SU-DHL-6 (cell line): ENCODE measurements around the gene CCDC9B.
A peak's percentile ranks its signal among the peaks of the same experiment; 100 is the strongest.

ENCODE experiments used
- H2AFZ ChIP-seq: fragments of 200-600 bp; sonication (generic); 2 replicates; pipeline ENCODE4 v1.6.1; 2014; ENCODE audit warnings: low read depth, mild to moderate bottlenecking, moderate library complexity, mixed read lengths, antibody characterized with exemption, low read length; ENCODE audit not compliant: severe bottlenecking
- H3F3A ChIP-seq: fragments of 200-600 bp; shearing (Covaris generic); 2 replicates; pipeline ENCODE4 v1.6.0; 2016; ENCODE audit warnings: antibody characterized with exemption, mild to moderate bottlenecking; ENCODE audit not compliant: insufficient read depth
- H3K27ac ChIP-seq: fragments of 200-600 bp; sonication (generic); 2 replicates; pipeline ENCODE4 v1.5.1; 2016; ENCODE audit warnings: low read depth, mild to moderate bottlenecking, low read length, moderate library complexity, mixed read lengths
- H3K27me3 ChIP-seq: fragments of 200-600 bp; sonication (generic), shearing (Covaris generic); 2 replicates; pipeline ENCODE4 v1.6.0; 2014; ENCODE audit warnings: mild to moderate bottlenecking, low read length
- H3K36me3 ChIP-seq: fragments of 200-600 bp; sonication (generic); 2 replicates; pipeline ENCODE4 v1.6.1; 2014; ENCODE audit warnings: mild to moderate bottlenecking, low read length, mixed read lengths
- H3K4me2 ChIP-seq: fragments of 300-600, 200-600 bp; shearing (Covaris generic), sonication (generic); 2 replicates; pipeline ENCODE4 v1.6.0; 2014; ENCODE audit warnings: low read length, low read depth, mild to moderate bottlenecking; ENCODE audit not compliant: poor library complexity, severe bottlenecking
- H3K4me3 ChIP-seq: fragments of 200-600 bp; sonication (generic); 2 replicates; pipeline ENCODE4 v1.5.1; 2014; ENCODE audit warnings: antibody characterized with exemption, low read length, mild to moderate bottlenecking, mixed read lengths; ENCODE audit not compliant: insufficient read depth, poor library complexity, severe bottlenecking
- H3K79me2 ChIP-seq: fragments of 200-600 bp; sonication (generic); 2 replicates; pipeline ENCODE4 v1.6.1; 2014; ENCODE audit warnings: mild to moderate bottlenecking, low read length, moderate library complexity; ENCODE audit not compliant: insufficient read depth
- H3K9ac ChIP-seq: fragments of 200-600 bp; sonication (generic); 2 replicates; pipeline ENCODE4 v1.7.0; 2014; ENCODE audit warnings: mild to moderate bottlenecking, low read length
- H3K9me2 ChIP-seq: fragments of 200-600 bp; sonication (generic); replicated peaks from 2 replicates; pipeline ENCODE4 v1.6.1; 2014; ENCODE audit warnings: low read length; ENCODE audit not compliant: insufficient read depth
- H3K9me3 ChIP-seq: fragments of 200-600 bp; sonication (generic); 2 replicates; pipeline ENCODE4 v1.6.1; 2014; ENCODE audit warnings: low read length, mixed read lengths; ENCODE audit not compliant: insufficient read depth
- H4K20me1 ChIP-seq: fragments of 200-600 bp; sonication (generic); 2 replicates; pipeline ENCODE4 v1.6.1; 2014; ENCODE audit warnings: low read depth, mild to moderate bottlenecking, antibody characterized with exemption, low read length, moderate library complexity, mixed read lengths
- CTCF ChIP-seq: fragments of 200-600 bp; sonication (generic); IDR thresholded peaks from one replicate; pipeline ENCODE4 v1.5.1; 2017; ENCODE audit warnings: antibody characterized with exemption, mild to moderate bottlenecking, low read length, moderate library complexity; ENCODE audit not compliant: insufficient read depth, poor library complexity, severe bottlenecking
- EZH2phosphoT487 ChIP-seq: fragments of 200-600 bp; sonication (generic), shearing (Covaris generic); conservative IDR thresholded peaks from 2 replicates; pipeline ENCODE4 v1.6.1; 2018; ENCODE audit warnings: mild to moderate bottlenecking, antibody characterized with exemption, low read length, moderate library complexity, mixed read lengths

CCDC9B gene

GRCh38 chr15:40328176-40328575 is 12.6 kb downstream of the CCDC9B start:
- H3K9me2 ChIP-seq, result no peaks in the 10 kb centered on the region
- H2AFZ ChIP-seq, result no peak overlapping the region
- no peaks in the 10 kb centered on the region for H3K79me2 ChIP-seq
- no peaks in the 10 kb centered on the region for H3K36me3 ChIP-seq
- no peak overlapping the region for H3K4me3 ChIP-seq
- no peak overlapping the region for H3K27ac ChIP-seq
- H3K27me3 ChIP-seq, result no peaks in the 10 kb centered on the region
- no peaks in the 10 kb centered on the region for H3K9me3 ChIP-seq
- H4K20me1 ChIP-seq, result no peaks in the 10 kb centered on the region
- no peak overlapping the region for H3K9ac ChIP-seq
- TF ChIP-seq EZH2phosphoT487 (no peak), CTCF (no peak)
- no peaks in the 10 kb centered on the region for H3F3A ChIP-seq
- H3K4me2 ChIP-seq, result no peak overlapping the region

- Histone ChIP-seq H4K20me1 (no peaks in the 10 kb centered on the region), H3K9me2 (no peaks in the 10 kb centered on the region), H3K4me3 (no peak overlapping the region), H3K4me2 (no peak overlapping the region), H3K79me2 (no peaks in the 10 kb centered on the region), H3K9ac (no peak overlapping the region), H3F3A (no peaks in the 10 kb centered on the region), H3K9me3 (no peaks in the 10 kb centered on the region), H2AFZ (no peak overlapping the region), H3K27ac (no peak overlapping the region), H3K27me3 (no peaks in the 10 kb centered on the region), H3K36me3 (no peaks in the 10 kb centered on the region)
- no peak for TF ChIP-seq EZH2phosphoT487
- no peak for TF ChIP-seq CTCF
Observed at GRCh38 chr15:40327457-40327856, 13.3 kb downstream of the CCDC9B start.

- TF ChIP-seq CTCF (no peak), EZH2phosphoT487 (no peak)
- H3K27ac ChIP-seq, result no peak overlapping the region
- no peak overlapping the region for H3K4me2 ChIP-seq
- no peaks in the 10 kb centered on the region for H3K79me2 ChIP-seq
- H3K9me2 ChIP-seq, result no peaks in the 10 kb centered on the region
- H3F3A ChIP-seq, result no peaks in the 10 kb centered on the region
- H3K27me3 ChIP-seq, result no peaks in the 10 kb centered on the region
- H4K20me1 ChIP-seq, result no peaks in the 10 kb centered on the region
- no peaks in the 10 kb centered on the region for H3K9me3 ChIP-seq
- H3K9ac ChIP-seq, result no peak overlapping the region
- H3K4me3 ChIP-seq, result no peak overlapping the region
- H3K36me3 ChIP-seq, result no peaks in the 10 kb centered on the region
- no peak overlapping the region for H2AFZ ChIP-seq
Observed at GRCh38 chr15:40325700-40326099, 15.0 kb downstream of the CCDC9B start.

- Histone ChIP-seq H3K27me3 (no peaks in the 10 kb centered on the region), H3K27ac (no peak overlapping the region), H2AFZ (no peak overlapping the region), H3K4me2 (peak overlapping the region; percentile 52), H3K36me3 (no peaks in the 10 kb centered on the region), H3F3A (no peaks in the 10 kb centered on the region), H3K9ac (no peak overlapping the region), H3K9me3 (no peaks in the 10 kb centered on the region), H3K4me3 (no peak overlapping the region), H4K20me1 (no peaks in the 10 kb centered on the region), H3K79me2 (no peaks in the 10 kb centered on the region), H3K9me2 (no peaks in the 10 kb centered on the region)
- TF ChIP-seq CTCF (no peak), EZH2phosphoT487 (no peak)
Observed at GRCh38 chr15:40325188-40325587, 15.6 kb downstream of the CCDC9B start.
